A673 (cell line): ENCODE results near the gene OTOG. TPM values are rescaled to one million over a fixed set of nuclear protein-coding genes. Genes with fewer than 3 reads are reported as not detected.
"Not testable (repeated sequence)": the region's sequence is repeated elsewhere in the genome, so short reads cannot be mapped to it uniquely, and the experiment has no call there.

Experiments
- BruUV-seq: library from RNA; stranded (reverse); fragments of 400-500 nt; replicated peaks from 2 replicates; lab custom pipeline; 2021; lab: Mats Ljungman, UMichigan
- CTCF ChIA-PET: fragments of 300-600 bp; sonication (Branson Sonifier 250); formaldehyde crosslinking; loops from one replicate; lab custom pipeline; 2022; ENCODE audit warnings: antibody characterized with exemption; lab: Charles Lee
- POLR2A ChIA-PET: fragments of 300-600 bp; sonication (Branson Sonifier 250); formaldehyde crosslinking; loops from one replicate; lab custom pipeline; 2022; ENCODE audit warnings: antibody characterized with exemption; ENCODE audit not compliant: low non-redundant PET; lab: Charles Lee
- DNase-seq: peaks from one replicate; pipeline ENCODE4 v3.0.0-alpha.2; 2015; ENCODE audit warnings: low spot score
- H3K27ac ChIP-seq: fragments of 200-600 bp; sonication (generic); 2 replicates; pipeline ENCODE4 v1.5.1; 2016; ENCODE audit warnings: mixed run types, low read depth, mild to moderate bottlenecking, mixed read lengths, antibody characterized with exemption, low read length; ENCODE audit not compliant: poor library complexity, severe bottlenecking
- H3K27me3 ChIP-seq: fragments of 200-600 bp; sonication (generic); replicated peaks from 2 replicates; pipeline ENCODE4 v1.6.1; 2017; ENCODE audit warnings: mixed run types, low read depth, mild to moderate bottlenecking, mixed read lengths, antibody characterized with exemption, low read length; ENCODE audit not compliant: insufficient read depth, poor library complexity
- H3K36me3 ChIP-seq: fragments of 200-600 bp; sonication (generic); 2 replicates; pipeline ENCODE4 v1.6.1; 2016; ENCODE audit warnings: mixed run types, mild to moderate bottlenecking, mixed read lengths, antibody characterized with exemption, low read length; ENCODE audit not compliant: insufficient read depth, poor library complexity, severe bottlenecking
- H3K4me1 ChIP-seq: fragments of 200-600 bp; sonication (generic); 2 replicates; pipeline ENCODE4 v1.6.1; 2017; ENCODE audit warnings: mixed run types, mild to moderate bottlenecking, mixed read lengths, antibody characterized with exemption, low read length; ENCODE audit not compliant: insufficient read depth, poor library complexity, severe bottlenecking
- H3K4me3 ChIP-seq: fragments of 200-600 bp; sonication (generic); 2 replicates; pipeline ENCODE4 v1.5.1; 2016; ENCODE audit warnings: low read depth, mixed run types, mild to moderate bottlenecking, mixed read lengths, low read length; ENCODE audit not compliant: poor library complexity, severe bottlenecking
- H3K9me3 ChIP-seq: fragments of 200-600 bp; sonication (generic); 2 replicates; pipeline ENCODE4 v1.6.1; 2016; ENCODE audit warnings: mixed run types, low read depth, mild to moderate bottlenecking, mixed read lengths, antibody characterized with exemption, low read length; ENCODE audit not compliant: poor library complexity, severe bottlenecking
- EZH2 ChIP-seq: fragments of 200-600 bp; sonication (generic); IDR thresholded peaks from 2 replicates; pipeline ENCODE4 v1.6.1; 2017; ENCODE audit warnings: borderline replicate concordance, low read depth, mild to moderate bottlenecking, mixed read lengths, antibody characterized with exemption, low read length; ENCODE audit not compliant: poor library complexity, severe bottlenecking
- intact Hi-C: fragments of 100-400 bp; cut with micrococcal nuclease; formaldehyde crosslinking; loops from one replicate; pipeline ENCODE4 v1.10.0; 2022; ENCODE audit not compliant: unreplicated experiment
- total RNA-seq: library from RNA; stranded (reverse); gene quantifications from 2 replicates; pipeline ENCODE4 v1.2.3, GENCODE V29; 2021
- TF ChIP-seq, protein P1 (sequence below): fragments of 300-800, 200-600 bp; sonication (generic); conservative IDR thresholded peaks from 2 replicates; pipeline ENCODE4 v1.5.1; 2017; ENCODE audit warnings: low read depth, mild to moderate bottlenecking, antibody characterized with exemption, low read length, moderate library complexity, mixed read lengths

The OTOG gene
- total RNA-seq, 1 experiment from 2014 or later: not detected

- TF ChIP-seq, protein P1, sequence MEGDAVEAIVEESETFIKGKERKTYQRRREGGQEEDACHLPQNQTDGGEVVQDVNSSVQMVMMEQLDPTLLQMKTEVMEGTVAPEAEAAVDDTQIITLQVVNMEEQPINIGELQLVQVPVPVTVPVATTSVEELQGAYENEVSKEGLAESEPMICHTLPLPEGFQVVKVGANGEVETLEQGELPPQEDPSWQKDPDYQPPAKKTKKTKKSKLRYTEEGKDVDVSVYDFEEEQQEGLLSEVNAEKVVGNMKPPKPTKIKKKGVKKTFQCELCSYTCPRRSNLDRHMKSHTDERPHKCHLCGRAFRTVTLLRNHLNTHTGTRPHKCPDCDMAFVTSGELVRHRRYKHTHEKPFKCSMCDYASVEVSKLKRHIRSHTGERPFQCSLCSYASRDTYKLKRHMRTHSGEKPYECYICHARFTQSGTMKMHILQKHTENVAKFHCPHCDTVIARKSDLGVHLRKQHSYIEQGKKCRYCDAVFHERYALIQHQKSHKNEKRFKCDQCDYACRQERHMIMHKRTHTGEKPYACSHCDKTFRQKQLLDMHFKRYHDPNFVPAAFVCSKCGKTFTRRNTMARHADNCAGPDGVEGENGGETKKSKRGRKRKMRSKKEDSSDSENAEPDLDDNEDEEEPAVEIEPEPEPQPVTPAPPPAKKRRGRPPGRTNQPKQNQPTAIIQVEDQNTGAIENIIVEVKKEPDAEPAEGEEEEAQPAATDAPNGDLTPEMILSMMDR: no peak
- no peak for TF ChIP-seq EZH2
- BruUV-seq: no TSS peak
- Histone ChIP-seq H3K27me3 (peaks cover 6% of the 10 kb centered on the region), H3K4me1 (no peaks in the 10 kb centered on the region), H3K4me3 (no peak overlapping the region), H3K9me3 (no peaks in the 10 kb centered on the region), H3K27ac (no peak overlapping the region), H3K36me3 (no peaks in the 10 kb centered on the region)
- no peak for DNase-seq
- ChIA-PET POLR2A (no interaction called here), CTCF (no interaction called here)
- intact Hi-C loops: no loop called here
Measured at GRCh38 chr11:17612221-17613188, 65.4 kb downstream of the OTOG start.

GRCh38 chr11:17613428-17613962 is 66.4 kb downstream of the OTOG start:
- DNase-seq: no peak
- BruUV-seq: no TSS peak
- no peaks in the 10 kb centered on the region for H3K36me3 ChIP-seq
- no peak overlapping the region for H3K4me3 ChIP-seq
- TF ChIP-seq, protein P1: no peak
- TF ChIP-seq EZH2: no peak
- peaks cover 11% of the 10 kb centered on the region for H3K27me3 ChIP-seq
- CTCF ChIA-PET: no interaction called here
- POLR2A ChIA-PET: no interaction called here
- intact Hi-C loops: no loop called here
- H3K27ac ChIP-seq: no peak overlapping the region
- H3K9me3 ChIP-seq: no peaks in the 10 kb centered on the region
- H3K4me1 ChIP-seq: no peaks in the 10 kb centered on the region

GRCh38 chr11:17613983-17614382 is 66.9 kb downstream of the OTOG start:
- Histone ChIP-seq H3K27ac (no peak overlapping the region), H3K4me1 (no peaks in the 10 kb centered on the region), H3K27me3 (peaks cover 11% of the 10 kb centered on the region), H3K9me3 (no peaks in the 10 kb centered on the region), H3K4me3 (no peak overlapping the region), H3K36me3 (no peaks in the 10 kb centered on the region)
- no peak for TF ChIP-seq EZH2
- TF ChIP-seq, protein P1: no peak
- intact Hi-C loops: no loop called here
- ChIA-PET CTCF (no interaction called here), POLR2A (no interaction called here)
- BruUV-seq: no TSS peak
- no peak for DNase-seq

DNA sequence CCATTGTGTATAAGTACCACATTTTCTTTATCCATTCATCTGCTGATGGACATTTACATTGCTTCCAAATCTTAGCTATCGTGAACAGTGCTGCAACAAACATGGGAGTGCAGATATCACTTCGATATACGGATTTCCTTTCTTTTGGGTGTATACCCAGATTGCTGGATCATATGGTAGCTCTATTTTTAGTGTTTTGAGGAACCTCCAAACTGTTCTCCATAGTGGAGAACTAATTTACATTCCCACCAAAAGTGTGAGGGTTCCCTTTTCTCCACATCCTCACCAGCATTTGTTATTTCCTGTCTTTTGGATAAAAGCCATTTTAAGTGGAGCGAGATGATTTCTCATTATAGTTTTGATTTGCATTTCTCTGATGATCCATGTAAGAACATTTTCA is 75.7 kb downstream of the OTOG start:
- H3K9me3 ChIP-seq, H3K36me3 ChIP-seq, H3K4me3 ChIP-seq, H3K27ac ChIP-seq, POLR2A ChIA-PET, intact Hi-C loops, CTCF ChIA-PET, H3K27me3 ChIP-seq, DNase-seq, H3K4me1 ChIP-seq, BruUV-seq: not testable (repeated sequence)
